GM23248 (cell line): ENCODE results near the gene EHMT1. TPM values are rescaled to one million over a fixed set of nuclear protein-coding genes. Genes with fewer than 3 reads are reported as not detected.

ENCODE experiments used
- DNase-seq: peaks from one replicate; pipeline ENCODE4 v3.0.0-alpha.2; 2015
- H2AFZ ChIP-seq: fragments of 200-600 bp; sonication (generic); 2 replicates; pipeline ENCODE4 v1.6.1; 2016; ENCODE audit warnings: antibody characterized with exemption
- H3F3A ChIP-seq: fragments of 200-600 bp; sonication (generic); 2 replicates; pipeline ENCODE4 v1.6.1; 2016; ENCODE audit warnings: mild to moderate bottlenecking, antibody characterized with exemption, mixed run types; ENCODE audit not compliant: insufficient read depth
- H3K27ac ChIP-seq: fragments of 200-600 bp; sonication (generic); 2 replicates; pipeline ENCODE4 v1.5.1; 2016; ENCODE audit warnings: mild to moderate bottlenecking
- H3K27me3 ChIP-seq: fragments of 200-600 bp; sonication (generic); replicated peaks from 2 replicates; pipeline ENCODE4 v1.6.1; 2016; ENCODE audit warnings: mild to moderate bottlenecking; ENCODE audit not compliant: insufficient read depth
- H3K36me3 ChIP-seq: fragments of 200-600 bp; sonication (generic); 2 replicates; pipeline ENCODE4 v1.6.1; 2016; ENCODE audit warnings: low read depth, mild to moderate bottlenecking
- H3K4me1 ChIP-seq: fragments of 200-600 bp; sonication (generic); 2 replicates; pipeline ENCODE4 v1.6.1; 2016; ENCODE audit warnings: mild to moderate bottlenecking; ENCODE audit not compliant: insufficient read depth
- H3K4me2 ChIP-seq: fragments of 200-600 bp; sonication (generic); one replicate; pipeline ENCODE4 v1.6.1; 2016; ENCODE audit warnings: mild to moderate bottlenecking; ENCODE audit not compliant: unreplicated experiment
- H3K4me3 ChIP-seq: fragments of 200-600 bp; sonication (generic); 2 replicates; pipeline ENCODE4 v1.5.1; 2016; ENCODE audit warnings: mild to moderate bottlenecking
- H3K79me2 ChIP-seq: fragments of 200-600 bp; sonication (generic); 2 replicates; pipeline ENCODE4 v1.6.1; 2016; ENCODE audit warnings: mild to moderate bottlenecking; ENCODE audit not compliant: insufficient read depth
- H3K9ac ChIP-seq: fragments of 200-600 bp; sonication (generic); 2 replicates; pipeline ENCODE4 v1.6.1; 2016; ENCODE audit warnings: mild to moderate bottlenecking
- H3K9me2 ChIP-seq: fragments of 200-600 bp; sonication (generic); 2 replicates; pipeline ENCODE4 v1.6.1; 2016; ENCODE audit warnings: mixed run types, mild to moderate bottlenecking, moderate library complexity; ENCODE audit not compliant: insufficient read depth
- H3K9me3 ChIP-seq: fragments of 200-600 bp; sonication (generic); one replicate; pipeline ENCODE4 v1.6.1; 2017; ENCODE audit warnings: low read depth
- H4K20me1 ChIP-seq: fragments of 200-600 bp; sonication (generic); 2 replicates; pipeline ENCODE4 v1.6.0; 2016; ENCODE audit not compliant: insufficient read depth
- EZH2 ChIP-seq: fragments of 200-600 bp; sonication (generic); IDR thresholded peaks from 2 replicates; pipeline ENCODE4 v1.6.1; 2018; ENCODE audit warnings: antibody characterized with exemption, mild to moderate bottlenecking; ENCODE audit not compliant: insufficient read depth, poor library complexity, severe bottlenecking
- EZH2phosphoT487 ChIP-seq: fragments of 200-600 bp; sonication (generic); IDR thresholded peaks from 2 replicates; pipeline ENCODE4 v1.6.1; 2018; ENCODE audit warnings: antibody characterized with exemption, moderate library complexity, mild to moderate bottlenecking, low read depth; ENCODE audit not compliant: insufficient read depth
- WGBS, 2 experiments: methylation state at CpG; one replicate each; pipeline ENCODE4 v1.1.6; 2015 to 2017; ENCODE audit warnings: low lambda C conversion rate in 2 of 2, low coverage in 1 of 2; ENCODE audit errors: missing lambda C conversion rate in 2 of 2; 5-methylcytosine and 5-hydroxymethylcytosine counted together
- in situ Hi-C: fragments of 300-500 bp; cut with MboI; formaldehyde crosslinking; loops from 2 replicates; pipeline ENCODE4 v1.15.0; 2020
- polyA plus RNA-seq: library from polyadenylated mRNA; unstranded; fragments of >200 nt; fragmentation: Nextera tagmentation; extraction: Ambion mirVana; gene quantifications from 2 replicates; pipeline ENCODE4 v1.2.1, GENCODE V29; 2016
- total RNA-seq: library from RNA; depleted of rRNA; stranded (reverse); fragments of >200 nt; shearing (Covaris generic); gene quantifications from 2 replicates; pipeline ENCODE4 v1.2.3, GENCODE V29; 2014

EHMT1 gene
- total and polyA plus RNA-seq, 2 experiments from 2014 or later, result 26.8 to 31.0 TPM

DNA sequence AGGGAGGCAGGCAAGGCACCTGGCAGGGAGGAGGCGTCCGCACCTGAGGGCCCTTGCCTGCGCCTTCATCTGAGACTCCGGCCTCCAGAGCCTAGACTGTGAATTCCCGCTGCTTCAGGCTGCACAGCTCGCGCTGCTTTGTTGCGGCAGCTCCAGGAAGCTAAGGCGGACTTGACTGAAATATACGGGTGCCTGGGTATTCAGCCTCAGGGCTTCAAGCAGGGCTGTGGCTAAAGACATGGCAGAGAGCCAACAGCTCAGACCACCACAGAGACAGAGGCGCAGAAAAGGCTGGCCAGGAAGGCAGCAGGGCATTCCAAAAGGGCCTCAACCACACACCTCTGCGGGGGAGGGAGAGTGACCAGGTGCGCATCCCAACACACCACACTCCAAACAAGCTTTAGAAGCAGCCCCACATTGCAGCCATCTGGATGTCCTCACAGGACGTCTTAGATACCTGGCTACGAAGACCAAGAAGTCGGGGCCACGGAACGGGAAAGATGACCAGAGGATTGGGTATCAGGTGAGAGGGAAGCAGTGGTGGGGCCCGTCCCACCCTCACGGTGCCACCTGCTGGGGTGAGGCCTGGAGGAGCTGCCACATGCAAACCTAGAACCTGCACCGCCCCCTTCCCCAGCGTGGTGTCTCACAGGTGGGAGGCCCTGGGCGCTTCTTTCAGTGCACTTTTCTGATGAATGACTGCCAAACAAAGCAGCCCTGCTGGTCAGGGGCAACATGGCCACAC, 38.4 kb upstream of the EHMT1 start:
- DNase-seq, result no peak
- 88 to 89% methylated on average over 23 of the region's 23 CpGs for WGBS, 2 experiments
- peaks cover 63% of the 10 kb centered on the region for H3K79me2 ChIP-seq
- no peak overlapping the region for H3K4me2 ChIP-seq
- H3K9me3 ChIP-seq, result no peaks in the 10 kb centered on the region
- no peaks in the 10 kb centered on the region for H3K9me2 ChIP-seq
- no peaks in the 10 kb centered on the region for H4K20me1 ChIP-seq
- H3K9ac ChIP-seq, result no peak overlapping the region
- TF ChIP-seq EZH2 (no peak), EZH2phosphoT487 (no peak)
- 0 out of 2 replicates have a peak, but pooled peaks cover 5% of the 10 kb centered on the region for H3F3A ChIP-seq
- H3K27ac ChIP-seq, result no peak overlapping the region
- no peak overlapping the region for H3K4me3 ChIP-seq
- no peak overlapping the region for H2AFZ ChIP-seq
- 0 out of 2 replicates have a peak, but pooled peaks cover 4% of the 10 kb centered on the region for H3K36me3 ChIP-seq
- H3K27me3 ChIP-seq, result no peaks in the 10 kb centered on the region
- in situ Hi-C loops, result no loop called here
- H3K4me1 ChIP-seq, result peaks cover 13% of the 10 kb centered on the region

GRCh38 chr9:137580954-137581322, 37.9 kb upstream of the EHMT1 start:
- Histone ChIP-seq H3K27ac (no peak overlapping the region), H3K27me3 (no peaks in the 10 kb centered on the region), H2AFZ (no peak overlapping the region), H4K20me1 (no peaks in the 10 kb centered on the region), H3K9ac (no peak overlapping the region), H3K4me2 (no peak overlapping the region), H3K4me1 (peaks cover 13% of the 10 kb centered on the region), H3K9me3 (no peaks in the 10 kb centered on the region), H3K4me3 (no peak overlapping the region), H3F3A (0 out of 2 replicates have a peak, but pooled peaks cover 5% of the 10 kb centered on the region), H3K9me2 (no peaks in the 10 kb centered on the region), H3K36me3 (0 out of 2 replicates have a peak, but pooled peaks cover 4% of the 10 kb centered on the region), H3K79me2 (peaks cover 62% of the 10 kb centered on the region)
- no peak for DNase-seq
- in situ Hi-C loops, result no loop called here
- TF ChIP-seq EZH2 (no peak), EZH2phosphoT487 (no peak)
- 95 to 98% methylated on average over 4 of the region's 4 CpGs for WGBS, 2 experiments

GRCh38 chr9:137581361-137582285, 37.2 kb upstream of the EHMT1 start:
- Histone ChIP-seq H4K20me1 (no peaks in the 10 kb centered on the region), H3K4me1 (peaks cover 13% of the 10 kb centered on the region), H3K27ac (no peak overlapping the region), H3K9me2 (no peaks in the 10 kb centered on the region), H3K9me3 (no peaks in the 10 kb centered on the region), H3K36me3 (peaks cover 7% of the 10 kb centered on the region; the same call in 1 of the 2 replicates), H3K4me3 (no peak overlapping the region), H3F3A (0 out of 2 replicates have a peak, but pooled peaks cover 5% of the 10 kb centered on the region), H3K27me3 (no peaks in the 10 kb centered on the region), H3K9ac (no peak overlapping the region), H2AFZ (no peak overlapping the region), H3K79me2 (peaks cover 62% of the 10 kb centered on the region), H3K4me2 (no peak overlapping the region)
- in situ Hi-C loops, result no loop called here
- TF ChIP-seq EZH2phosphoT487 (no peak), EZH2 (no peak)
- DNase-seq, result no peak
- 90% methylated on average over 22 of the region's 22 CpGs for WGBS, 2 experiments

DNA sequence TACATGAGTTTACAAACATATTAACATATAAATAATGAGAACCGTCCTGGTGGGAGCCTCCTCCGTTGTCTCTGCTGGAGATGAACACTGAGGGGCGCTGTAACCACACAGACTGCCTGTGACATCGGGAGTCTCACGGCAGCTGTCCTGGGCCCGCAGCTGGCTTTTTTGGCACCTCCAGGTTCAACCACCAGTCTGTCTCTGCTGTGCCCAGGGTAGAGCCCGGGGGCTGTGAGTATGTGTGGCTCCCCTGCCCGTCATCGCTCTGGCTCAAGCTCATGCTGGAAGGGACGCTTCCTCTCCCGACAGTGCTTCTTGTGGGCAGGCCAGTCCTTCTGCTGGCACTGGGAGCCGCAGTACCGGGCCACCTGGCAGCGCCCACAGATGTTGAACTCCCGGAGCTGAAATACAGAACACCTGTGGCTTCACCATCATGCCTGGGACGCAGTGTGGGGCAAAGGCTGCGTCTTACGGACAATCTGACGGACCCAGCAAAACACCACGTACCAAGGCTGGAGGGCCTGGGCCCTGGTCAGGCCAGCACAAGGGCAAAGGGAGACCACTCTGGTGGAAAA, 36.4 kb upstream of the EHMT1 start:
- H3K9me2 ChIP-seq, result no peaks in the 10 kb centered on the region
- TF ChIP-seq EZH2phosphoT487, result no peak
- TF ChIP-seq EZH2, result no peak
- peaks cover 15% of the 10 kb centered on the region; the same call in 1 of the 2 replicates for H3K36me3 ChIP-seq
- H3K9me3 ChIP-seq, result no peaks in the 10 kb centered on the region
- H3K4me2 ChIP-seq, result no peak overlapping the region
- H3F3A ChIP-seq, result 0 out of 2 replicates have a peak, but pooled peaks cover 5% of the 10 kb centered on the region
- H3K79me2 ChIP-seq, result peaks cover 62% of the 10 kb centered on the region
- H4K20me1 ChIP-seq, result no peaks in the 10 kb centered on the region
- peaks cover 8% of the 10 kb centered on the region for H3K4me1 ChIP-seq
- H3K4me3 ChIP-seq, result no peak overlapping the region
- 82 to 84% methylated on average over 20 of the region's 20 CpGs for WGBS, 2 experiments
- H3K9ac ChIP-seq, result no peak overlapping the region
- DNase-seq, result peak; percentile 43
- in situ Hi-C loops, result no loop called here
- H3K27me3 ChIP-seq, result no peaks in the 10 kb centered on the region
- no peak overlapping the region for H2AFZ ChIP-seq
- H3K27ac ChIP-seq, result no peak overlapping the region
